HG02763 (cell line): ENCODE data around the gene MIEF2.
"Not testable (repeated sequence)": the region's sequence is repeated elsewhere in the genome, so short reads cannot be mapped to it uniquely, and the experiment has no call there.

Experiments
- ATAC-seq: cut with Tn5 transposase; IDR thresholded peaks from one replicate; pipeline ENCODE4 v1.9.1; 2021; ENCODE audit warnings: mild to moderate bottlenecking, moderate library complexity; ENCODE audit not compliant: unreplicated experiment

Gene MIEF2

DNA sequence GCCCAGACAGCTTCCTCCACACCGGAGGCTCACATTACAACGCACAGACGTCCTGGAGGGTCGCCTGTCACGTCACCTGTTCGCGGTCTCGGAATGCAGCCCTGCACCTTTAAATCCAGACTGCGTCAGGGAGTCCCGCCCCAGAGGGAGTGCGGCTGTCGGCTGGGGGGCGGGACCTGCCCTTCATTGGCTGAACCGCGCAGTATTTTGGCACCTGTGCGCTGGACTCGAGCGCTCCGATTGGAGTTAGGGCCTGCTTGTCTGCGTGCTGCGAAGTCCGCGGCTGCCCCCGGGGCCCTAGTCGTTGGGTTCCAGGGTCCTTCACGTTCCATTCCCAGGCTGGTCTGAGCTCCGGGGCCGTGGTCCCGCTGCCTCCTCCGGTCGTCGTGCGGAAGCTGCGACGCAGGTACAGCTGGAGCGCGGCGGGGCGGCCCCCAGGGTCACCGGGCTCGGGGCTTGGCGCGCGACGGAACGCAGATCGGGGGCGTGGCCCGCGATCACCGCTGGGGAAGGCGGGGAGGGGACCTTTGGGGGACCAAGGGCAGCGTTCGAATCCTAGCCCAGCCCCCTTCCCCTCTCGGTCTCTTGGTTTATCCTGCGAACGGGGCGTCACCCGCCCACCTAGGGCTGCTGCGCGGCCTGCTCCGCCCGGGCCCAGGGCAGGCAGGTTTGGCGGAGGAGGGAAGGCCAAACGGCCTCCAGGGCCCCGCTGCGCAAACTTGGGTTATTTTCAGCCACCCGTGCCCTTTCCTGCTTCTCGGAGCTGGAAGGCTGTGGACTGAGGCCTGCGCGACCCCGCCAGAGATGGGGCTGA is at the start of gene MIEF2:
MIEF2 (plus strand) TSS at position 331 of the 814 bp plus-strand sequence. CDS start 2,059 bp downstream, outside the sequence.
- peak; percentile 77 for ATAC-seq

DNA sequence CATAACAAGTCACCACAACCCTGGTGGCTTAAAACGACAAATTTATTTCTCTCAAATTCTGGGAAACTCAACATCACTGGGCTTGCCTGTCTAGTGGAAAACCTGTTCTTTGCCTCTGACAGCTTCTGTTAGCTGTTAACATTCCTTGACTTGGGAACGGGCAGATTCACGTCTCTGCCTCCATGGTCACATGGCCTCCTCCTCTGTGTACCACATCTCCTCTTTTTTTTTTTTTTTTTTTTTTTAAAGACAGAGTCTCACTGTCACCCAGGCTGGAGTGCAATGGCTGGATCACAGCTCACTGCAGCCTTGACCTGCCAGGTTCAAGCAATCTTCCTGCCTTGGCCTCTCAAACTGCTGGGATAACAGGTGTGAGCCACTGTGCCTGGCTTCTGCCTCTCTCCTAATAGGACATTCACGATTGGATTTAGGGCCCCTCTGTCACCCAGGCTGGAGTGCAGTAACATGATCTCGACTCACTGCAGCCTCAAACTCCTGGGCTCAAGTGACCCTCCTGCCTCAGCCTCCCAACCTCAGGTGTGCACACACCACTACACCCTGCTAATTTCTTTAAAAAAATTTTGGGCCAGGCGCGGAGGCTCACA is 46.7 kb upstream of the MIEF2 start:
- ATAC-seq = no peak

DNA sequence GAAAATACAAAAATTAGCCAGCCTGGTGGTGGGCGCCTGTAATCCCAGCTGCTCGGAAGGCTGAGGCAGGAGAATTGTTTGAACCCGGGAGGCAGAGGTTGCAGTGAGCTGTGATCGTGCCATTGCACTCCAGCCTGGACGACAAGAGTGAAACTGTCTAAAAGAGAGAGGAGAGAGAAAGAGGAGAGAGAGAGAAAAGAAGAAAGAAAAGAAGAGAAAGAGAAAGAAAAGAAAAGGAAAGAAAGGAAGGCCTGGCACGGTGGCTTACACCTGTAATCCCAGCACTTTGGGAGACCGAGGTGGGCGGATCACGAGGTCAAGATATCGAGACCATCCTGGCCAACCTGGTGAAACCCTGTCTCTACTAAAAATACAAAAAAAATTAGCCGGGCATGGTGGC is 43.6 kb upstream of the MIEF2 start:
- ATAC-seq = not testable (repeated sequence)

DNA sequence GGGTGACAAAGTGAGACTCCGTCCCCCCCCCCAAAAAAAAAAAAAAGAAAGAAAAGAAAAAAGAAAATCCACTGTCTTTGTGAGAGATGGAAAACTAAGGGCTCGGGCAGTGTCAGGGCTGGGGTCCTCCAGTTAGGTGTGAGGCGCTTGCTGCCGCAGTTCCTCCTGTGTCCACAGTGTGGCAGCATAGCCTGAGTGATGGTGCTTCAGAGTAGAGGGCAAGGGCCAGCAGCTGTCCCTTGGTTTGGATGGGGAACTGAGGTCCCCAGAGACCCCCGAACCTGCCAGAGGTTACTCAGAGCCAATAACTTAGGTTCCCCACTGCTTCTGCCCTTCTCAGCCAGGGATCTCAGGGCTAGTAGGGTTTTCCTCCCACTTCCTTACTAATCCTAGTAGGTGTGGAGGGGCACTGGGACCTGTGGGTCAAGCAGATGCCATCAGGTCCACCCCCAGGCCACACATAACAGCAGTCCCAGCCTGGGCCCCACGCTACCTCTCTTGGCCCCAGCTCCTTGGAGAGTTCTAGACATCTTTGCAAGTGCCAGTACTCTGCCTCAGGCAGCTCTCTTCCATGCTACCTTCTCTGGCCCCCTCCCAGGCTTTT is 42.9 kb upstream of the MIEF2 start:
- no peak for ATAC-seq

DNA sequence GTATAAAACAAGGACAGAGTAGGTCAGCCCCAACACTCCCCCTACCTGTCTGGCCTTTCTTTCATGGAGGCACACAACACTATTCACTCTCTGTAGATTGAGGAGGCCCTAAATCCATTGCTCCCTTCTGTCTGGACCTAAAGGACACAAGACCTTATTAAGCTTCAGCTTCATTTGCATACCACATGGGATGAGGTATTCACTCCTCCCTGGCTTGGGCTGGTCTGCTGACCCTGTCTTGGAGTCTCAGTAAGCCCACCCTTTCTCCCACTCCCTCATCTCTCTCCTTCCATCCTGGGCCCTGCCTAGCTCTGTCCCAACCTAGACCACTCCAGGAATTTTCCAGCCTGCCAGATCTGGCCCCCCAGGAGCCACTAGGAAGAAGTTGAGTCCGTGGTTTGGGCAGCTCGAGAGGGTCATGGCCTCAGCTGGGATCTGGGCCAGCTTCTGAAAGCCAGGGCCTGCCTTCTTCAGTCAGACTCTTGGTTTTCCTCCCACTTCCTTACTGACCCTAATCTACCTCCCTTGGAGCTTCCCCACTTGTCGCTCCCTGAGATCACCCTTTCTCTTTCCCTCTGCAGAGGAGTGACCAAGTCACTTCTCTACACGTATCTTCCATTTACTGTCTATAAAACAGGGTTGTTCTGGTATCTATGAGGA is 41.6 kb upstream of the MIEF2 start:
- ATAC-seq = no peak

GRCh38 chr17:18224053-18224386 is 36.4 kb upstream of the MIEF2 start:
- no peak for ATAC-seq

GRCh38 chr17:18224387-18225120 is 35.9 kb upstream of the MIEF2 start:
- ATAC-seq = no peak

- ATAC-seq = peak; percentile 84
Measured at GRCh38 chr17:18225121-18225641, 35.3 kb upstream of the MIEF2 start, which contains the start of gene LLGL1. TSS of gene LLGL1 (plus strand) at chr17:18225635. CDS start at chr17:18225683, 48 bp downstream.

DNA sequence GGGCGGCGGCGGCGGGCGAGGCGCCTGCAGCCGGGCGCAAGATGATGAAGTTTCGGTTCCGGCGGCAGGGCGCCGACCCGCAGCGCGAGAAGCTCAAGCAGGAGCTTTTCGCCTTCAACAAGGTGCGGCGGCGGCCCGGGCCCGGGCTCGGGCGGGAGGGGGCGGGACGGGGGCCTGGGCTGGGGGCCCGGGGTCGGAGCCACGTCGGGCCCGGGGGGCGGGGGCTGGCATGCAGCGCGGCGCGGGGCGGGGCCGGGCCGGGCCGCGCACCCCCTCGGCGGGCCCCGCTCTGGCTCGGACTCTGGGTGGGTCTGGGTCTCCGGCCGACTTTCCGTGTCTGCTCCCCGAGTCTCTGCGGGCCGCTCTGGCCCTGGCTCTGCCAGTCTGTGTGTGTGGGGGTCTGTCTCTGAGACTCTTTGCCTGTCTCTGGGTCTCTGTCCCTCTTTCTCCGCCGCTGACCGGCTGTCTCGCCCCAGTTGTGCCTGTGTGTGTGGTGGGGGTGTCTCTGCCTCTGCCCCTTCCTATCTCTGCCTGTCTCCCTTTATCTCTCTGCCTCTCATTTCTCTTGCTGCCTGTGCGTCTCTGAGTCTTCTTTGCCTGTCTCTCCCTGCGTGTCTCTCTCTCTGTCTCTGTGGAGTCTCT is 34.7 kb upstream of the MIEF2 start:
- no peak for ATAC-seq

DNA sequence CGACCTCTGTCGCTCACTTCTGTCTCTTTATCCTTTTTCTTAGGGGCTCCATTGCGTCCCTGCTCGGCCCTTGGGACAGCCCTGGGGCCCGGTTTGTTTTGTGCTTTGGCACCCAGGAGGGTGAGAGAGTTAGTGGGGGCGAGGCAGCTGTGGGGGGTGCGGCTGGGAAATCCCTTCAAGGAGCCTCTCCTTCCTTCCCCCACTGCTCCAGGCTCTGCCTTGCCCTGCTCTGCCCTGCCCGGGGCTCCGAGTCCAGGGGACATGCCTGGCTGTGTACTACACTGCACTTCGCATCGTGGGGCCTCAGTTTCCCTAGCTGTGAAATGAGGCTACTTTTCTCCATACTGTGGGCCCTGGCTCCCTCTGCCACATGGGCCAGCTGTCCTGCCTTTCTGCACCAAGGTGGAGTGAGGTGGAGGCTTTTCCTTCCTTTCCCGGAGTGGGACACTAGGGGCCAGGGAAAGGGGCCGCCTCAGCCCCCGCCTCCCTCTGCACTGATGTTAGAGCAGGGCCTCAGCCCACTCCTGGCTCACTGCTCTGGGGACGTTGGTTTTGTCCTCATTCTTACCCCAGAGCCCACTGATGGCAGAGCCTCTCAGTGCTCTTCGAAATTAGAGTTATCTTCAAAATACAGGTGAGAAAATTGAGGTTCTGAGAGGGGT is 34.0 kb upstream of the MIEF2 start:
- no peak for ATAC-seq

DNA sequence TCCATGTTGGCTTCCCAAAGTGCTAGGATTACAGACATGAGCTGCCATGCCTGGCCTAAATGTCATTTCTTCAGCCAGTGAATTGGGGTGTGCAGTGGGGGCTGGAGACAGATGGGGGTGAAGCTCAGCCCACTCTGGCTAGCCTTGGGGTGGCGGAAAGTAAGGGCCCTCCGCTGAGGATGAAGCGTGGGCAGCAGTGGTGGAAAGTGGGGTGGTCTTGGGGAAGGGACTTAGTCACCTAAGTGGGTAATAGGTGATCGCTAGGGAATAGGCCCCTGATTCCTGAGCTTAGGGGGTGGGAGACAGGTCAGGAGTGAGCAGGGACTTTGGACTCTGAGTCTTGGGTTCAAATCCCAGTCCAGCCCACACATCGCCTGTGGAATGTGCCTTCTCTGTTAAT is 32.8 kb upstream of the MIEF2 start:
- ATAC-seq = no peak

DNA sequence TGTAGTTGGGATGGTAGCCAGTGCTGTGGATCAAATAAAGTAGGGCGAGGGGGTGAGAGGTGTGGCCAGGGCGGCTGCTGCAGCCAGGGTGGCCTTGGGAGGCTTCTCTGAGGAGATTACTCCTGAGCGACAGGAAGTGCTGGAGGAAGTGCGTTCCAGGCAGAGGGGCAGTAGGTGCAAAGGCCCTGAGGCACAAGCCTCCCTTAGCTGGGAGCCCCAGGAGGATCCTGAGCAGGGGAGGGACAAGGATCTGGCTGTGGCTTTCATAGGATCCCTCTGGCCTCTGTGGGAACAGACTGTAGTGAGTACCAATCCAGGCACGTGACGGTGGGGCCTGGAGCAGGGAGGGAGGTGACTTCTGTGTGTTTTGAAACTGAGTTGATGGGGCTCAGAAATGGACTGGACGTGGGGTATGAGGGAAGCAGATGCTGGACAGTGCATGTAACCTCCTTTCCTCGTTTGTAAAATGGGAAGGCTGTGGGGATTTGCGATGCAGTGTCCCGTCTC is 32.2 kb upstream of the MIEF2 start:
- ATAC-seq = no peak

- ATAC-seq = no peak
Measured at GRCh38 chr17:18229254-18229653, 31.2 kb upstream of the MIEF2 start.

GRCh38 chr17:18229771-18230170 is 30.7 kb upstream of the MIEF2 start:
- ATAC-seq = no peak

- ATAC-seq = no peak
Measured at GRCh38 chr17:18230288-18231141, 29.9 kb upstream of the MIEF2 start.

DNA sequence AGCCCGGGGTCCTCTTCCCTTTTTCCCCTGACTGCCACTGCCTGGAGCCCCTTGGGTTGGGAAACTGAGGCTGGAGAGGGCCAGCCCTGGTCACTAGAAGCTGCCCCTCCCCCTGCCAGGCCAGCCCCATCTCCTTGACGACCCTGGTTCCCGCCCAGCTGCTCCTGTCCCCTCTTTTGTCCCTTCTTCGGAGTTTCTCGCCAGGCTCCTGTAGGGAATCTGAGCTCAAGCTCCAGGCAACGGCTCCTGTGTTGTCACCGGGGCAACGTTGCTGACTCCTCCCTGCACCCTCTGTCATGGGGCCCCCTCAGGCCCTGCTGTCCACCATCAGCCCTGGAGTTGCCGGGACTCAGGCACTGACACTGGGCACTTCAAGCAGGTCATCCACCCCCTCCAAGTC is 29.3 kb upstream of the MIEF2 start:
- ATAC-seq = no peak

DNA sequence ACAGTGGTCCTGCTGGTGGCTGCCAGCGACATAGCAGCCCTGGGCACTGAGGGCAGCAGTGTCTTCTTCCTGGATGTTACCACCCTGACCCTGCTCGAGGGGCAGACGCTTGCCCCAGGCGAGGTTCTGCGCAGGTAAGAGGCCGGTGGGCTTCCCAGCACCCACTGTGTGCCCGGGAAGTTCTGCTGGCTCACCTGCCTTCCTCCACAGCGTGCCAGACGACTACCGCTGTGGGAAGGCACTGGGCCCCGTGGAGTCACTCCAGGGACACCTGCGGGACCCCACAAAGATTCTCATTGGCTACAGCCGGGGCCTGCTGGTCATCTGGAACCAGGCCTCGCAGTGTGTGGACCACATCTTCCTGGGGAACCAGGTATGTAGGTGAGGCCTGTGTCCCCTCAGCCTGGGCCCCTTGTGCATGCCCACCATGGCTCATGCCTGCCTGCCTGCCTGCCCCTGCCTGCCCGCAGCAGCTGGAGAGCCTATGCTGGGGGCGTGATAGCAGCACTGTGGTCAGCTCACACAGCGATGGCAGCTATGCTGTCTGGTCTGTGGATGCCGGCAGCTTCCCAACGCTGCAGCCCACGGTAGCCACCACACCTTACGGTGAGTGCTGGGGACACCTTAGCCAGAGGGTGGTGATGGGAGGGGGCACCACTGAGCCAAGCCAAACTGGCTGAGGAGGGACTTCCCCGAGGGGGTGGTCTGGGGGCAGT is 26.5 kb upstream of the MIEF2 start:
- no peak for ATAC-seq

GRCh38 chr17:18234853-18235380 is 25.5 kb upstream of the MIEF2 start:
- ATAC-seq = no peak
